Endothelial cell of umbilical vein (primary cell): ENCODE measurements around the gene SDSL. TPM values are rescaled to one million over a fixed set of nuclear protein-coding genes. Genes with fewer than 3 reads are reported as not detected.

ENCODE experiments used
- BruUV-seq: library from RNA; stranded (reverse); fragments of 400-500 nt; replicated peaks from 2 replicates; lab custom pipeline; 2021; lab: Mats Ljungman, UMichigan
- CTCF ChIA-PET: fragments of 300-600, 350-600 bp; sonication (Branson Sonifier 250); formaldehyde crosslinking; loops from one replicate; lab custom pipeline; 2021; ENCODE audit warnings: antibody characterized with exemption, inconsistent platforms; lab: Charles Lee
- POLR2A ChIA-PET: fragments of 300-600, 350-600 bp; sonication (Branson Sonifier 250); formaldehyde crosslinking; loops from one replicate; lab custom pipeline; 2021; ENCODE audit warnings: antibody characterized with exemption, inconsistent platforms; lab: Charles Lee
- DNase-seq: peaks from one replicate; pipeline ENCODE4 v3.0.0-alpha.2; 2011; ENCODE audit warnings: low read depth, low spot score
- FAIRE-seq: peaks from 2 replicates; lab custom pipeline; 2011; peaks lifted over from hg19 to GRCh38; lab: Jason Lieb, UNC
- H2AFZ ChIP-seq: 2 replicates; pipeline ENCODE4 v1.6.0; 2012; ENCODE audit warnings: low read depth, low read length, control low read depth, inconsistent platforms
- H3K27ac ChIP-seq: 2 replicates; pipeline ENCODE4 v1.5.1; 2011; ENCODE audit warnings: low read depth, mild to moderate bottlenecking, control low read depth, low read length, moderate library complexity; ENCODE audit not compliant: insufficient read depth
- H3K27me3 ChIP-seq, 2 experiments: 2 replicates each; pipeline versions ENCODE4 v1.6.0 to v1.6.1; 2011; ENCODE audit warnings: low read length in 2 of 2, mixed read lengths in 1 of 2; ENCODE audit not compliant: control insufficient read depth in 2 of 2, insufficient read depth in 2 of 2
- H3K36me3 ChIP-seq, 2 experiments: 2 replicates in 1 of 2; 3 replicates in 1 of 2; pipeline ENCODE4 v1.5.1; 2011; ENCODE audit warnings: low read length in 2 of 2, mild to moderate bottlenecking in 1 of 2, moderate library complexity in 1 of 2; ENCODE audit not compliant: control insufficient read depth in 2 of 2, insufficient read depth in 2 of 2; ENCODE audit errors: extremely low read depth in 1 of 2
- H3K4me1 ChIP-seq: 3 replicates; pipeline ENCODE4 v1.5.1; 2011; ENCODE audit warnings: mild to moderate bottlenecking, low read length; ENCODE audit not compliant: control insufficient read depth, insufficient read depth; ENCODE audit errors: extremely low read depth
- H3K4me2 ChIP-seq: 2 replicates; pipeline ENCODE4 v1.6.1; 2011; ENCODE audit warnings: low read length, control low read depth, mixed read lengths; ENCODE audit not compliant: insufficient read depth
- H3K4me3 ChIP-seq, 3 experiments: fragments of 200-600 bp in 1 of 3; sonication (generic), shearing (Covaris generic) in 1 of 3; replicated peaks in 1 of 3; 2 replicates each; pipeline ENCODE4 v1.5.1; 2011 to 2016; ENCODE audit warnings: control low read depth in 3 of 3, low read length in 3 of 3, mild to moderate bottlenecking in 2 of 3, inconsistent platforms in 1 of 3, low read depth in 1 of 3, moderate library complexity in 1 of 3; ENCODE audit not compliant: insufficient read depth in 1 of 3
- H3K79me2 ChIP-seq: 2 replicates; pipeline ENCODE4 v1.6.0; 2012; ENCODE audit warnings: low read length, inconsistent platforms; ENCODE audit not compliant: control insufficient read depth, insufficient read depth
- H3K9ac ChIP-seq: replicated peaks from 2 replicates; pipeline ENCODE3; 2011; ENCODE audit warnings: low read length, control low read depth; ENCODE audit not compliant: insufficient read depth; ENCODE audit errors: extremely low read depth
- H3K9me1 ChIP-seq: replicated peaks from 3 replicates; pipeline ENCODE4 v1.6.0; 2011; ENCODE audit warnings: mild to moderate bottlenecking, low read length; ENCODE audit not compliant: control insufficient read depth, insufficient read depth; ENCODE audit errors: extremely low read depth
- H3K9me3 ChIP-seq: replicated peaks from 2 replicates; pipeline ENCODE4 v1.5.1; 2012; ENCODE audit warnings: low read length, inconsistent platforms; ENCODE audit not compliant: control insufficient read depth, insufficient read depth
- H4K20me1 ChIP-seq: replicated peaks from 2 replicates; pipeline ENCODE3; 2011; ENCODE audit warnings: mild to moderate bottlenecking, low read length; ENCODE audit not compliant: control insufficient read depth, insufficient read depth; ENCODE audit errors: extremely low read depth
- EZH2 ChIP-seq: IDR thresholded peaks from 2 replicates; pipeline ENCODE4 v1.6.1; 2012; ENCODE audit warnings: borderline replicate concordance, low read depth, mild to moderate bottlenecking, moderate library complexity, low read length, inconsistent platforms; ENCODE audit not compliant: severe bottlenecking
- FOS ChIP-seq: IDR thresholded peaks from 2 replicates; pipeline ENCODE4 v1.6.1; 2011; ENCODE audit warnings: mild to moderate bottlenecking, low read length, moderate library complexity, borderline replicate concordance; ENCODE audit not compliant: insufficient read depth
- GATA2 ChIP-seq: IDR thresholded peaks from 2 replicates; pipeline ENCODE4 v1.7.0; 2011; ENCODE audit warnings: low read depth, mild to moderate bottlenecking, moderate library complexity, mixed read lengths, low read length; ENCODE audit not compliant: insufficient read length, insufficient read depth
- JUN ChIP-seq: IDR thresholded peaks from 2 replicates; pipeline ENCODE4 v1.6.1; 2011; ENCODE audit warnings: borderline replicate concordance, low read depth; ENCODE audit not compliant: insufficient read length, insufficient read depth
- MYC ChIP-seq: IDR thresholded peaks from one replicate; pipeline ENCODE4 v1.6.1; 2011; ENCODE audit warnings: mild to moderate bottlenecking, low read depth, low read length
- POLR2A ChIP-seq: IDR thresholded peaks from 2 replicates; pipeline ENCODE4 v1.6.1; 2012; ENCODE audit warnings: low read depth, mild to moderate bottlenecking, control low read depth, low read length
- POLR2AphosphoS5 ChIP-seq: IDR thresholded peaks from 2 replicates; pipeline ENCODE4 v1.6.1; 2012; ENCODE audit warnings: low read depth, mild to moderate bottlenecking, control low read depth, low read length, moderate library complexity; ENCODE audit not compliant: insufficient read depth
- dilution Hi-C: fragments of 300-500 bp; cut with MboI; formaldehyde crosslinking; loops from one replicate; pipeline ENCODE4 v1.15.0; 2019; ENCODE audit warnings: low sequenced_read_pairs; ENCODE audit not compliant: extremely low pct_ligation_motif_present
- intact Hi-C: fragments of 100-400 bp; cut with micrococcal nuclease; formaldehyde crosslinking; loops from one replicate; pipeline ENCODE4 v1.10.0; 2022
- polyA plus RNA-seq, 4 experiments: library from polyadenylated mRNA; depleted of rRNA in 3 of 4; stranded (reverse) in 3 of 4; unstranded in 1 of 4; fragments of >200 nt; gene quantifications; 2 replicates each; pipeline versions ENCODE4 v1.2.1 to v1.2.3, GENCODE V29; 2011 to 2012; ENCODE audit warnings: missing spikeins in 1 of 4
- total RNA-seq: library from RNA; stranded (reverse); gene quantifications from 2 replicates; pipeline ENCODE4 v1.2.3, GENCODE V29; 2021
- TF ChIP-seq, protein P1 (sequence below): IDR thresholded peaks from 2 replicates; pipeline ENCODE4 v1.6.1; 2011; ENCODE audit not compliant: insufficient read depth, insufficient read length
- TF ChIP-seq, protein P2 (sequence below), 2 donors: IDR thresholded peaks; 1 replicate in 1 of 2; 2 replicates in 1 of 2; pipeline ENCODE4 v1.5.1; 2011; ENCODE audit warnings: low read length in 2 of 2, mild to moderate bottlenecking in 2 of 2, moderate library complexity in 2 of 2, control low read depth in 1 of 2, inconsistent platforms in 1 of 2, low read depth in 1 of 2; ENCODE audit not compliant: insufficient read depth in 1 of 2; ENCODE audit errors: extremely low read depth in 1 of 2

The SDSL gene
- total and polyA plus RNA-seq, 2 donors (not counting 3 experiments of a cell fraction or from before 2014, with no cell fraction given), result 5.7 to 16.9 TPM

DNA sequence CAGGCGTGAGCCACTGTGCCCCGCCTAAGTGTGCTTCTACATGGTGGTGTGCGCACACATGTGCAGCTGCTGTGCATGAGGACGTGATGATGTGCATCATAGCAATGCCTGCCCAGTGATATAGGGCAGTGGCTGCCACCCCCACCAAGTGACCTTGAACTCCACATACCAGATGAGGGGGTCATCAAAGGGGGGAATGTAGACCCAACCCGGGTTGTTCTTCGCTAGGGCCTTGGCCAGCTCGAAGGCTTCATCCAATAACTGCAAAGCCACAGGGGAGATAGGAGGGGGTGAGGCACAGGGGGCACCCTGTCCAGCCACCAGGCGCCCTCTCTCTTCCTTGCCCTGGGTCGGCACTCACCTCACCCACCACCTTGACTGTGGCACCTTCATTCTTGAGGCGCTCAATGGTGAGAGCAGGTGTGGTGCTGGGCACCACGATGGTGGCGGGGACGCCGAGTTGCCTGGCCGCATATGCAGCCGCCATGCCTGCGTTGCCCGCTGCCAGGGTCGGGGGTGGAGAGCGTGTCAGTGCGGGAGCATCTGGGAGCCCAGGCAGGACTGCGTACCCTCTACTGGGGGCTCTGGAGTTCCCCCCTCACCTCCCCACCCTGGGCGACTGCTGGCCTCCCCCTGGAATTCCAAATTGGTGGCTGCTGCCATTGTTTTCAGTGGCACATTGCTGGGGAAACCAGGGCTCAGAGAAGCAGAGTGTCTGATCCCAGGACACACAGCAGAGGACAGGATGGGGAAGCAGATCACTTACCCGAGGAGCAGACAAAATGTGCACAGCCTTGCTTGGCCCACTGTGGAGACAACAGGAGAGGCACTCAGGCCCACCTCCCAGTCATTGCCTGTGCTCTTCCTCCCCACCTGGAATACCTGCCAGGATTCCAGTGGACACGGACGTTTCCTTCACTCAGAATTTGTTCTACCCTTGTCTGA lies 23.6 kb upstream of the SDSL start:
- intact Hi-C loops (no loop called here), dilution Hi-C loops (no loop called here)
- FAIRE-seq, result no peak
- CTCF ChIA-PET, result interaction anchor here (0.7 to 1.2 kb wide), 2 partner anchors 27 to 29 kb away, joined by 3 to 5 read pairs; no protein-coding TSS in a partner anchor
- no TSS peak for BruUV-seq
- no peaks in the 10 kb centered on the region for H3K9me3 ChIP-seq
- no peaks in the 10 kb centered on the region for H3K79me2 ChIP-seq
- no peak overlapping the region for H3K4me3 ChIP-seq
- POLR2A ChIA-PET, result no interaction called here
- no peak for TF ChIP-seq GATA2
- no peak for TF ChIP-seq POLR2A
- no peak for TF ChIP-seq EZH2
- TF ChIP-seq, protein P1, sequence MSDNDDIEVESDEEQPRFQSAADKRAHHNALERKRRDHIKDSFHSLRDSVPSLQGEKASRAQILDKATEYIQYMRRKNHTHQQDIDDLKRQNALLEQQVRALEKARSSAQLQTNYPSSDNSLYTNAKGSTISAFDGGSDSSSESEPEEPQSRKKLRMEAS, result no peak
- no peak for TF ChIP-seq POLR2AphosphoS5
- H3K4me2 ChIP-seq, result no peak overlapping the region
- H2AFZ ChIP-seq, result no peak overlapping the region
- H3K36me3 ChIP-seq, result no peaks in the 10 kb centered on the region
- no peak for DNase-seq
- H3K4me1 ChIP-seq, result no peaks in the 10 kb centered on the region
- H3K27ac ChIP-seq, result no peak overlapping the region
- H3K9me1 ChIP-seq, result no peaks in the 10 kb centered on the region
- no peaks in the 10 kb centered on the region for H3K27me3 ChIP-seq
- H3K9ac ChIP-seq, result no peak overlapping the region
- no peaks in the 10 kb centered on the region for H4K20me1 ChIP-seq

DNA sequence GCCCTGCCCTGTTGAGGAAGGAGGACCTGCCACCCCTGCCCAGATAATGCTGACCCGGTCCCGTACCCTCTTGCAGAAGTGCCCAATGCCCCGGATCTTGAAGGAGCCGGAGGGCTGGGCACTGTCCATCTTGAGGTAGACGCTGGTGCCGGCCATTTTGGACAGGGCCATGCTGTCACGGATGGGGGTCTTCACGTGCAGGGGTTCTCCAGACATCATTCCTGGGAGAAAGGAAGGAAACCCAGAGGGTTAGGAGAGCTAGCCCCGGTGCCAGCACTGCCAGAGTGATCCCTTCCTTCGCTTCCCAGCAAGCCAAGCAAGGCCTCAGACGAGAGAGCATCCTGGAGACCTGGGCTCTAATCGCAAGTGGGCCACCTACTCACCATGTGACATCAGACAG lies 22.7 kb upstream of the SDSL start:
- CTCF ChIA-PET, result interaction anchor here (1.2 kb wide), 1 partner anchor 26 kb away, joined by 5 read pairs; no protein-coding TSS in a partner anchor
- TF ChIP-seq, protein P2, sequence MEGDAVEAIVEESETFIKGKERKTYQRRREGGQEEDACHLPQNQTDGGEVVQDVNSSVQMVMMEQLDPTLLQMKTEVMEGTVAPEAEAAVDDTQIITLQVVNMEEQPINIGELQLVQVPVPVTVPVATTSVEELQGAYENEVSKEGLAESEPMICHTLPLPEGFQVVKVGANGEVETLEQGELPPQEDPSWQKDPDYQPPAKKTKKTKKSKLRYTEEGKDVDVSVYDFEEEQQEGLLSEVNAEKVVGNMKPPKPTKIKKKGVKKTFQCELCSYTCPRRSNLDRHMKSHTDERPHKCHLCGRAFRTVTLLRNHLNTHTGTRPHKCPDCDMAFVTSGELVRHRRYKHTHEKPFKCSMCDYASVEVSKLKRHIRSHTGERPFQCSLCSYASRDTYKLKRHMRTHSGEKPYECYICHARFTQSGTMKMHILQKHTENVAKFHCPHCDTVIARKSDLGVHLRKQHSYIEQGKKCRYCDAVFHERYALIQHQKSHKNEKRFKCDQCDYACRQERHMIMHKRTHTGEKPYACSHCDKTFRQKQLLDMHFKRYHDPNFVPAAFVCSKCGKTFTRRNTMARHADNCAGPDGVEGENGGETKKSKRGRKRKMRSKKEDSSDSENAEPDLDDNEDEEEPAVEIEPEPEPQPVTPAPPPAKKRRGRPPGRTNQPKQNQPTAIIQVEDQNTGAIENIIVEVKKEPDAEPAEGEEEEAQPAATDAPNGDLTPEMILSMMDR (IDR thresholded peaks at IDR 0.05; ENCODE audit: extremely low read depth in 1 of 2, insufficient read depth in 1 of 2, low read depth in 1 of 2, low read length in 2 of 2), result no peak
- TF ChIP-seq POLR2AphosphoS5 (no peak), JUN (no peak), FOS (no peak), GATA2 (no peak), POLR2A (no peak), MYC (no peak), EZH2 (no peak)
- TF ChIP-seq, protein P1, result no peak
- FAIRE-seq, result no peak
- POLR2A ChIA-PET, result no interaction called here
- Histone ChIP-seq H3K9me1 (no peaks in the 10 kb centered on the region), H3K4me1 (no peaks in the 10 kb centered on the region), H3K36me3 (no peaks in the 10 kb centered on the region), H2AFZ (no peak overlapping the region), H3K27ac (no peak overlapping the region), H3K9me3 (no peaks in the 10 kb centered on the region), H3K9ac (no peak overlapping the region), H3K79me2 (no peaks in the 10 kb centered on the region), H4K20me1 (no peaks in the 10 kb centered on the region), H3K4me2 (no peak overlapping the region), H3K27me3 (no peaks in the 10 kb centered on the region), H3K4me3 (no peak overlapping the region)
- dilution Hi-C loops, result no loop called here
- BruUV-seq, result no TSS peak
- DNase-seq, result no peak
- intact Hi-C loops, result no loop called here
